WTC11 (cell line): ENCODE measurements around the gene MYH16.

Source experiments
- ATF3 ChIP-seq: sonication (generic); formaldehyde crosslinking; conservative IDR thresholded peaks from 2 replicates; pipeline ENCODE4 v1.8.1; 2022; ENCODE audit warnings: mild to moderate bottlenecking, missing genetic modification reagents
- CTCF ChIP-seq: fragments of 200-600 bp; IDR thresholded peaks from 2 replicates; pipeline ENCODE4 v1.8.0; 2022; ENCODE audit warnings: antibody characterized with exemption
- ELF4 ChIP-seq: sonication (generic); formaldehyde crosslinking; IDR thresholded peaks from 2 replicates; pipeline ENCODE4 v1.8.1; 2022; ENCODE audit warnings: low read depth, mild to moderate bottlenecking, moderate library complexity, missing genetic modification reagents
- GRHL2 ChIP-seq: fragments of 250-450 bp; sonication (Bioruptor Pico); IDR thresholded peaks from 2 replicates; pipeline ENCODE4 v1.8.0; 2022; ENCODE audit warnings: mild to moderate bottlenecking, moderate library complexity; ENCODE audit not compliant: insufficient replicate concordance, severe bottlenecking
- TEAD1 ChIP-seq: sonication (generic); formaldehyde crosslinking; IDR thresholded peaks from 2 replicates; pipeline ENCODE4 v1.8.0; 2022; ENCODE audit warnings: mild to moderate bottlenecking, missing genetic modification reagents
- TEAD4 ChIP-seq: sonication (generic); formaldehyde crosslinking; IDR thresholded peaks from 2 replicates; pipeline ENCODE4 v1.8.0; 2022; ENCODE audit warnings: mild to moderate bottlenecking, missing genetic modification reagents
- TF ChIP-seq, protein P1 (sequence below): sonication (generic); formaldehyde crosslinking; IDR thresholded peaks from 2 replicates; pipeline ENCODE4 v1.8.0; 2022; ENCODE audit warnings: mild to moderate bottlenecking, missing genetic modification reagents

DNA sequence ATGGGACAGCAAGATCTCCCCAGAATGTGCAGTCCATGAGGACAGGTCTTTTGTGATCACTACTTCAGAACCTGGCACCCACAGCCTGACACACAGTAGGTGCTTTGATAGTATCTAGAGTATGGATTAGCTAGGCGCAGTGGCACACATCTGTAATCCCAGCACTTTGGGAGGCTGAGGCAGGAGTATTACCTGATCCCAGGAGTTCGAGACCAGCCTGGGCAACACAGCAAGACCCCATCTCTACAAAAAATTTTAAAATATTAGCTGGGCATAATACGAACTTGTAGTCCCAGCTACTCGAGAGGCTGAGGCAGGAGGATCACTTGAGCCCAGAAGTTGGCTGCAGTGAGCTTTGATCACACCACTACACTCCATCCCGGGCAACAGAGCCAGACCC lies 79.6 kb downstream of the MYH16 start:
- TF ChIP-seq, protein P1, sequence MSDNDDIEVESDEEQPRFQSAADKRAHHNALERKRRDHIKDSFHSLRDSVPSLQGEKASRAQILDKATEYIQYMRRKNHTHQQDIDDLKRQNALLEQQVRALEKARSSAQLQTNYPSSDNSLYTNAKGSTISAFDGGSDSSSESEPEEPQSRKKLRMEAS, result no peak
- TF ChIP-seq CTCF, result no peak
- no peak for TF ChIP-seq GRHL2 (CRISPR knock-in tag)
- TF ChIP-seq TEAD4 (CRISPR knock-in tag), result no peak
- no peak for TF ChIP-seq TEAD1
- TF ChIP-seq ATF3 (CRISPR knock-in tag), result no peak
- TF ChIP-seq ELF4 (CRISPR knock-in tag), result no peak
